HEK293 (cell line): Measurements from ENCODE around the gene EFCAB6.

Experiments used
- CTCF ChIA-PET: fragments of 350-600 bp; formaldehyde crosslinking; extraction: SDS; loops from one replicate; lab custom pipeline; 2021; ENCODE audit warnings: antibody characterized with exemption; lab: Yijun Ruan, JAX
- POLR2A ChIA-PET: fragments of 300-600 bp; formaldehyde crosslinking; extraction: SDS; loops from one replicate; lab custom pipeline; 2020; ENCODE audit warnings: antibody characterized with exemption, inconsistent platforms; lab: Yijun Ruan, JAX
- H3K27ac ChIP-seq: fragments of 200-500 bp; sonication (Bioruptor generic); 2 replicates; pipeline ENCODE4 v1.5.1; 2014; ENCODE audit warnings: low read depth, low read length, control low read depth, inconsistent platforms; ENCODE audit errors: extremely low read depth
- H3K36me3 ChIP-seq, 2 experiments: fragments of 200-500 bp in 1 of 2; sonication (Bioruptor generic) in 1 of 2; 1 replicate in 1 of 2; 2 replicates in 1 of 2; pipeline ENCODE4 v1.5.1; 2014 to 2017; ENCODE audit warnings: inconsistent platforms in 2 of 2, low read length in 2 of 2; ENCODE audit not compliant: control insufficient read depth in 2 of 2, insufficient read depth in 1 of 2
- H3K4me1 ChIP-seq: fragments of 200-500 bp; sonication (Bioruptor generic); 2 replicates; pipeline ENCODE4 v1.5.1; 2014; ENCODE audit warnings: mild to moderate bottlenecking, low read length, inconsistent platforms; ENCODE audit not compliant: control insufficient read depth, insufficient read depth
- H3K4me3 ChIP-seq: 2 replicates; pipeline ENCODE4 v1.5.1; 2011; ENCODE audit warnings: low read depth, mild to moderate bottlenecking, control low read depth, low read length, moderate library complexity
- H3K9me3 ChIP-seq: fragments of 200-500 bp; sonication (Bioruptor generic); 2 replicates; pipeline ENCODE4 v1.5.1; 2014; ENCODE audit warnings: low read depth, low read length, inconsistent platforms; ENCODE audit not compliant: control insufficient read depth, insufficient read depth
- EGR2 ChIP-seq: fragments of 450-650 bp; formaldehyde crosslinking; IDR thresholded peaks from 2 replicates; pipeline ENCODE4 v1.5.1; 2016; ENCODE audit warnings: low read depth, missing biosample characterization, missing genetic modification characterization
- GLI2 ChIP-seq: fragments of 450-650 bp; formaldehyde crosslinking; IDR thresholded peaks from 2 replicates; pipeline ENCODE4; 2017; ENCODE audit warnings: missing biosample characterization, missing genetic modification characterization, low read depth, borderline replicate concordance
- HOXC10 ChIP-seq: sonication (generic); formaldehyde crosslinking; IDR thresholded peaks from 2 replicates; pipeline ENCODE4 v1.8.1; 2023; ENCODE audit warnings: mild to moderate bottlenecking, missing genetic modification reagents
- KLF9 ChIP-seq: fragments of 450-650 bp; formaldehyde crosslinking; IDR thresholded peaks from 2 replicates; pipeline ENCODE4 v1.5.1; 2016; ENCODE audit warnings: missing biosample characterization, missing genetic modification characterization, low read depth
- MZF1 ChIP-seq: fragments of 450-650 bp; formaldehyde crosslinking; IDR thresholded peaks from 2 replicates; pipeline ENCODE4 v1.5.1; 2017; ENCODE audit warnings: missing biosample characterization, missing genetic modification characterization, borderline replicate concordance
- PRDM1 ChIP-seq: fragments of 450-650 bp; formaldehyde crosslinking; IDR thresholded peaks from 2 replicates; pipeline ENCODE4; 2016; ENCODE audit warnings: missing biosample characterization, missing genetic modification characterization
- YY2 ChIP-seq: fragments of 450-650 bp; formaldehyde crosslinking; IDR thresholded peaks from 2 replicates; pipeline ENCODE4 v1.5.1; 2016; ENCODE audit warnings: missing biosample characterization, missing genetic modification characterization
- ZFP69B ChIP-seq: fragments of 450-650 bp; formaldehyde crosslinking; IDR thresholded peaks from 2 replicates; pipeline ENCODE4 v1.5.1; 2016; ENCODE audit warnings: missing biosample characterization, missing genetic modification characterization
- ZNF202 ChIP-seq: fragments of 450-650 bp; formaldehyde crosslinking; IDR thresholded peaks from 2 replicates; pipeline ENCODE4 v1.5.1; 2016; ENCODE audit warnings: missing biosample characterization, missing genetic modification characterization, borderline replicate concordance
- ZNF214 ChIP-seq: fragments of 450-650 bp; formaldehyde crosslinking; IDR thresholded peaks from 2 replicates; pipeline ENCODE4 v1.5.1; 2017; ENCODE audit warnings: missing biosample characterization, mild to moderate bottlenecking, missing genetic modification characterization, borderline replicate concordance
- ZNF221 ChIP-seq: fragments of 450-650 bp; formaldehyde crosslinking; IDR thresholded peaks from 2 replicates; pipeline ENCODE4 v1.5.1; 2017; ENCODE audit warnings: missing biosample characterization, missing genetic modification characterization, borderline replicate concordance
- ZNF266 ChIP-seq: fragments of 450-650 bp; formaldehyde crosslinking; IDR thresholded peaks from 2 replicates; pipeline ENCODE4 v1.5.1; 2016; ENCODE audit warnings: missing biosample characterization, missing genetic modification characterization, low read depth
- ZNF449 ChIP-seq: fragments of 450-650 bp; formaldehyde crosslinking; IDR thresholded peaks from 2 replicates; pipeline ENCODE4 v1.5.1; 2017; ENCODE audit warnings: missing biosample characterization, mild to moderate bottlenecking, missing genetic modification characterization, moderate library complexity
- ZNF510 ChIP-seq: fragments of 450-650 bp; formaldehyde crosslinking; IDR thresholded peaks from 2 replicates; pipeline ENCODE4 v1.5.1; 2018; ENCODE audit warnings: mild to moderate bottlenecking, missing genetic modification characterization, missing biosample characterization; ENCODE audit not compliant: insufficient replicate concordance
- ZNF555 ChIP-seq: fragments of 450-650 bp; formaldehyde crosslinking; conservative IDR thresholded peaks from 2 replicates; pipeline ENCODE4 v1.5.1; 2017; ENCODE audit warnings: missing biosample characterization, mild to moderate bottlenecking, missing genetic modification characterization, inconsistent platforms
- ZNF561 ChIP-seq: fragments of 450-650 bp; IDR thresholded peaks from 2 replicates; pipeline ENCODE4 v1.5.1; 2018; ENCODE audit warnings: missing biosample characterization, missing genetic modification characterization, borderline replicate concordance
- ZNF596 ChIP-seq: fragments of 450-650 bp; IDR thresholded peaks from 2 replicates; pipeline ENCODE4 v1.5.0; 2018; ENCODE audit warnings: missing biosample characterization, mild to moderate bottlenecking, missing genetic modification characterization, moderate library complexity
- ZNF623 ChIP-seq: fragments of 450-650 bp; formaldehyde crosslinking; IDR thresholded peaks from 2 replicates; pipeline ENCODE4 v1.5.1; 2016; ENCODE audit warnings: missing biosample characterization, missing genetic modification characterization
- ZNF785 ChIP-seq: fragments of 450-650 bp; formaldehyde crosslinking; IDR thresholded peaks from 2 replicates; pipeline ENCODE4 v1.5.1; 2016; ENCODE audit warnings: missing biosample characterization, missing genetic modification characterization
- ZNF830 ChIP-seq: fragments of 450-650 bp; IDR thresholded peaks from 2 replicates; pipeline ENCODE4 v1.5.0; 2018; ENCODE audit warnings: missing biosample characterization, missing genetic modification characterization, low read depth, mild to moderate bottlenecking, moderate library complexity

Gene EFCAB6

GRCh38 chr22:43835166-43835565 lies 23.1 kb upstream of the EFCAB6 start:
- ChIA-PET POLR2A (no interaction called here), CTCF (no interaction called here)
- Histone ChIP-seq H3K4me1 (no peaks in the 10 kb centered on the region), H3K4me3 (no peak overlapping the region), H3K9me3 (no peaks in the 10 kb centered on the region), H3K27ac (no peak overlapping the region), H3K36me3 (peaks cover 0 to 54% of the 10 kb centered on the region in 2 experiments; a peak in 1 of 3 replicates)
- TF ChIP-seq ZNF202 (tag by site-specific recombination) (no peak), ZNF221 (no peak), ZNF510 (tag by site-specific recombination) (no peak), YY2 (tag by site-specific recombination) (no peak), ZFP69B (tag by site-specific recombination) (no peak), ZNF214 (tag by site-specific recombination) (no peak), PRDM1 (no peak), EGR2 (tag by site-specific recombination) (no peak), KLF9 (no peak), ZNF449 (tag by site-specific recombination) (no peak), MZF1 (tag by site-specific recombination) (no peak)

- POLR2A ChIA-PET: interaction anchor here (0.8 kb wide), 1 partner anchor 19 kb away, joined by 3 read pairs; no protein-coding TSS in a partner anchor
- Histone ChIP-seq H3K27ac (no peak overlapping the region), H3K4me1 (no peaks in the 10 kb centered on the region), H3K4me3 (no peak overlapping the region)
- CTCF ChIA-PET: no interaction called here
- TF ChIP-seq ZNF830 (no peak), ZNF555 (tag by site-specific recombination) (no peak), HOXC10 (CRISPR knock-in tag) (no peak), GLI2 (tag by site-specific recombination) (no peak), ZNF561 (no peak), ZNF596 (tag by site-specific recombination) (no peak), ZNF785 (tag by site-specific recombination) (no peak), ZNF623 (tag by site-specific recombination) (no peak), KLF9 (no peak), ZNF266 (tag by site-specific recombination) (no peak)
- TF ChIP-seq, all 188 proteins: peak for 0
- no peaks in the 10 kb centered on the region for H3K9me3 ChIP-seq
- peaks cover 0 to 56% of the 10 kb centered on the region in 2 experiments; a peak in 1 of 3 replicates for H3K36me3 ChIP-seq
Measured at GRCh38 chr22:43833286-43834240, 21.5 kb upstream of the EFCAB6 start.
